ENCODE measurements around the gene LAPTM5.
"Not testable (repeated sequence)": the region's sequence is repeated elsewhere in the genome, so short reads cannot be mapped to it uniquely, and the experiment has no call there.

DNA sequence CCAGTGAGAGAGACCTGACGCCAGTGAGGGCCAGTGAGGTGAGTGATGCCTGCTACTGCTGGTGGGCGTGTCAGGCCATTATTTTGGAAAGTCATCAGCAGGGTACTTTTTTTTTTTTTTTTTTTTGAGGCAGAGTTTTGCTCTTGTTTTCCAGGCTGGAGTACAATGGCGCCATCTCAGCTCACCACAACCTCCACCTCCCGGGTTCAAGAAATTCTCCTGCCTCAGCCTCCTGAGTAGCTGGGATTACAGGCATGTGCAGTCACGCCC, 32.6 kb upstream of the LAPTM5 start:
- TF ChIP-seq, protein P1, sequence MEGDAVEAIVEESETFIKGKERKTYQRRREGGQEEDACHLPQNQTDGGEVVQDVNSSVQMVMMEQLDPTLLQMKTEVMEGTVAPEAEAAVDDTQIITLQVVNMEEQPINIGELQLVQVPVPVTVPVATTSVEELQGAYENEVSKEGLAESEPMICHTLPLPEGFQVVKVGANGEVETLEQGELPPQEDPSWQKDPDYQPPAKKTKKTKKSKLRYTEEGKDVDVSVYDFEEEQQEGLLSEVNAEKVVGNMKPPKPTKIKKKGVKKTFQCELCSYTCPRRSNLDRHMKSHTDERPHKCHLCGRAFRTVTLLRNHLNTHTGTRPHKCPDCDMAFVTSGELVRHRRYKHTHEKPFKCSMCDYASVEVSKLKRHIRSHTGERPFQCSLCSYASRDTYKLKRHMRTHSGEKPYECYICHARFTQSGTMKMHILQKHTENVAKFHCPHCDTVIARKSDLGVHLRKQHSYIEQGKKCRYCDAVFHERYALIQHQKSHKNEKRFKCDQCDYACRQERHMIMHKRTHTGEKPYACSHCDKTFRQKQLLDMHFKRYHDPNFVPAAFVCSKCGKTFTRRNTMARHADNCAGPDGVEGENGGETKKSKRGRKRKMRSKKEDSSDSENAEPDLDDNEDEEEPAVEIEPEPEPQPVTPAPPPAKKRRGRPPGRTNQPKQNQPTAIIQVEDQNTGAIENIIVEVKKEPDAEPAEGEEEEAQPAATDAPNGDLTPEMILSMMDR (IDR thresholded peaks at IDR 0.05 in 2 of 3, conservative IDR thresholded peaks at IDR 0.05 in 1 of 3; ENCODE audit: borderline replicate concordance in 1 of 3, insufficient read depth in 1 of 3, low read depth in 2 of 3, low read length in 2 of 3), result not testable (repeated sequence)
- not testable (repeated sequence) for TF ChIP-seq EZH2 (IDR thresholded peaks at IDR 0.05); POLR2A (IDR thresholded peaks at IDR 0.05; ENCODE audit: borderline replicate concordance, extremely low read depth, insufficient read depth, insufficient read length); SIN3A (IDR thresholded peaks at IDR 0.05; ENCODE audit: low read depth)
- TF ChIP-seq, protein P2, sequence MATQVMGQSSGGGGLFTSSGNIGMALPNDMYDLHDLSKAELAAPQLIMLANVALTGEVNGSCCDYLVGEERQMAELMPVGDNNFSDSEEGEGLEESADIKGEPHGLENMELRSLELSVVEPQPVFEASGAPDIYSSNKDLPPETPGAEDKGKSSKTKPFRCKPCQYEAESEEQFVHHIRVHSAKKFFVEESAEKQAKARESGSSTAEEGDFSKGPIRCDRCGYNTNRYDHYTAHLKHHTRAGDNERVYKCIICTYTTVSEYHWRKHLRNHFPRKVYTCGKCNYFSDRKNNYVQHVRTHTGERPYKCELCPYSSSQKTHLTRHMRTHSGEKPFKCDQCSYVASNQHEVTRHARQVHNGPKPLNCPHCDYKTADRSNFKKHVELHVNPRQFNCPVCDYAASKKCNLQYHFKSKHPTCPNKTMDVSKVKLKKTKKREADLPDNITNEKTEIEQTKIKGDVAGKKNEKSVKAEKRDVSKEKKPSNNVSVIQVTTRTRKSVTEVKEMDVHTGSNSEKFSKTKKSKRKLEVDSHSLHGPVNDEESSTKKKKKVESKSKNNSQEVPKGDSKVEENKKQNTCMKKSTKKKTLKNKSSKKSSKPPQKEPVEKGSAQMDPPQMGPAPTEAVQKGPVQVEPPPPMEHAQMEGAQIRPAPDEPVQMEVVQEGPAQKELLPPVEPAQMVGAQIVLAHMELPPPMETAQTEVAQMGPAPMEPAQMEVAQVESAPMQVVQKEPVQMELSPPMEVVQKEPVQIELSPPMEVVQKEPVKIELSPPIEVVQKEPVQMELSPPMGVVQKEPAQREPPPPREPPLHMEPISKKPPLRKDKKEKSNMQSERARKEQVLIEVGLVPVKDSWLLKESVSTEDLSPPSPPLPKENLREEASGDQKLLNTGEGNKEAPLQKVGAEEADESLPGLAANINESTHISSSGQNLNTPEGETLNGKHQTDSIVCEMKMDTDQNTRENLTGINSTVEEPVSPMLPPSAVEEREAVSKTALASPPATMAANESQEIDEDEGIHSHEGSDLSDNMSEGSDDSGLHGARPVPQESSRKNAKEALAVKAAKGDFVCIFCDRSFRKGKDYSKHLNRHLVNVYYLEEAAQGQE (IDR thresholded peaks at IDR 0.05; ENCODE audit: low read depth), result not testable (repeated sequence)
- TF ChIP-seq, protein P3, sequence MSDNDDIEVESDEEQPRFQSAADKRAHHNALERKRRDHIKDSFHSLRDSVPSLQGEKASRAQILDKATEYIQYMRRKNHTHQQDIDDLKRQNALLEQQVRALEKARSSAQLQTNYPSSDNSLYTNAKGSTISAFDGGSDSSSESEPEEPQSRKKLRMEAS (IDR thresholded peaks at IDR 0.05), result not testable (repeated sequence)

Data from HCT116 (cell line).